Peyer's patch (tissue), 4 donors: Measurements from ENCODE around the gene MOK.

Source experiments
- POLR2A ChIP-seq, 2 donors: fragments of 450-650 bp; IDR thresholded peaks; one replicate each; pipeline ENCODE4 v1.5.1; 2017; ENCODE audit warnings: antibody characterized with exemption in 2 of 2, mild to moderate bottlenecking in 2 of 2, moderate library complexity in 2 of 2
- TF ChIP-seq, protein P1 (sequence below), 6 experiments: fragments of 450-650 bp in 4 of 6; fragments of 200-600 bp in 2 of 6; sonication (generic) in 1 of 6; IDR thresholded peaks; one replicate each; pipeline ENCODE4 v1.5.1; 2017 to 2019; ENCODE audit warnings: antibody characterized with exemption in 6 of 6, mild to moderate bottlenecking in 3 of 6, moderate library complexity in 1 of 6

DNA sequence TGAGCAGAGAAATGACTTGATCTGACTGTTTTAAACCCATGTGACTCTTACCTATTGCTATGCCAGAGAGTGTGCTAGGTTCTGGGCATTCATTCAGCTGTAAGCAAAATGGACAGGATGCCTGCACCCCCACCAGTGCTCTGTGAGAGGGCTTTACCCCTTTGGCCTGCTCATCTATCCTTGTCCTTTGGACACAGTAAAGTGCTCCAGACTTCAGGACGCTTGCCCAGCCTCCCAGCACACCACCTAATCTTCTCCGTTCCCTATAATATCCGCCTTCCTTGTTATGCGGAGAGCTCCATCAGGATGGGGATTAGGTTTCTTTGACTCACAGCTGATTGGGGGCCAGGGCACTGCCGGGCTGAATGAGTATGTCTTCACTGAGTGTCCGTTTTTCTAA lies 10.2 kb upstream of the MOK start:
- TF ChIP-seq, protein P1, sequence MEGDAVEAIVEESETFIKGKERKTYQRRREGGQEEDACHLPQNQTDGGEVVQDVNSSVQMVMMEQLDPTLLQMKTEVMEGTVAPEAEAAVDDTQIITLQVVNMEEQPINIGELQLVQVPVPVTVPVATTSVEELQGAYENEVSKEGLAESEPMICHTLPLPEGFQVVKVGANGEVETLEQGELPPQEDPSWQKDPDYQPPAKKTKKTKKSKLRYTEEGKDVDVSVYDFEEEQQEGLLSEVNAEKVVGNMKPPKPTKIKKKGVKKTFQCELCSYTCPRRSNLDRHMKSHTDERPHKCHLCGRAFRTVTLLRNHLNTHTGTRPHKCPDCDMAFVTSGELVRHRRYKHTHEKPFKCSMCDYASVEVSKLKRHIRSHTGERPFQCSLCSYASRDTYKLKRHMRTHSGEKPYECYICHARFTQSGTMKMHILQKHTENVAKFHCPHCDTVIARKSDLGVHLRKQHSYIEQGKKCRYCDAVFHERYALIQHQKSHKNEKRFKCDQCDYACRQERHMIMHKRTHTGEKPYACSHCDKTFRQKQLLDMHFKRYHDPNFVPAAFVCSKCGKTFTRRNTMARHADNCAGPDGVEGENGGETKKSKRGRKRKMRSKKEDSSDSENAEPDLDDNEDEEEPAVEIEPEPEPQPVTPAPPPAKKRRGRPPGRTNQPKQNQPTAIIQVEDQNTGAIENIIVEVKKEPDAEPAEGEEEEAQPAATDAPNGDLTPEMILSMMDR (IDR thresholded peaks at IDR 0.05): no peak
- TF ChIP-seq POLR2A (IDR thresholded peaks at IDR 0.05): no peak
